Measurements from ENCODE around the gene ATF7.
A peak's percentile ranks its signal among the peaks of the same experiment; 100 is the strongest.

ATF7 gene

GRCh38 chr12:53593031-53593430, 33.2 kb downstream of the ATF7 start:
- H3K36me3 ChIP-seq: no peaks in the 10 kb centered on the region
- H3K4me1 ChIP-seq: peaks cover 18% of the 10 kb centered on the region
- H3K9me3 ChIP-seq: no peaks in the 10 kb centered on the region
- no peak for DNase-seq
- no peak overlapping the region for H3K4me3 ChIP-seq (ENCODE audit: low read depth, low read length)
- no peaks in the 10 kb centered on the region for H3K27me3 ChIP-seq
- TF ChIP-seq CTCF (IDR thresholded peaks at IDR 0.05; ENCODE audit: low read depth, low read length): no peak

DNA sequence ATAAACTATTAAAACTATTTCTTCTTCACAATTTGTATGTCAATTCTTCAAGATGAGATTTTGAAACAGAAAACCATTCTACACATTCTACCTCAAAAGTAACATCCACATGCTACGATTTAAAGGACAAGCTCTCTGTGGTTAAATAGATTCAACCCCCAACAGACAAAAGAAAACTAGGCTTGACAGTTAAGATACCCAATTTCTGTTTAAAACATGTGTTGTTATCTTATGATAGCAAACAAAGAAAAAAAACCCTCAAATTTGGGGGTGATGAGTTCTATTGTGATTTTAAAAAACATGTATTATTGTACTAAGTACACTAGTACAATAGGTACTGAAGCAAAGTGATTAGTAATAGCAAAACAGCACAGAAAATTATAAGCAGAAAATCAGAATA, 33.8 kb downstream of the ATF7 start:
- DNase-seq: no peak
- TF ChIP-seq CTCF (IDR thresholded peaks at IDR 0.05; ENCODE audit: low read depth, low read length): no peak
- no peak overlapping the region for H3K4me3 ChIP-seq (ENCODE audit: low read depth, low read length)
- H3K9me3 ChIP-seq: no peaks in the 10 kb centered on the region
- no peaks in the 10 kb centered on the region for H3K27me3 ChIP-seq
- H3K36me3 ChIP-seq: no peaks in the 10 kb centered on the region
- H3K4me1 ChIP-seq: peaks cover 18% of the 10 kb centered on the region

- peak; percentile 53 for DNase-seq
- peaks cover 18% of the 10 kb centered on the region for H3K4me1 ChIP-seq
- H3K4me3 ChIP-seq (ENCODE audit: low read depth, low read length): peak overlapping the region; percentile 47
- H3K27me3 ChIP-seq: no peaks in the 10 kb centered on the region
- TF ChIP-seq CTCF (IDR thresholded peaks at IDR 0.05; ENCODE audit: low read depth, low read length): no peak
- H3K9me3 ChIP-seq: no peaks in the 10 kb centered on the region
- H3K36me3 ChIP-seq: no peaks in the 10 kb centered on the region
Observed at GRCh38 chr12:53591301-53592206, 34.6 kb downstream of the ATF7 start.

DNA sequence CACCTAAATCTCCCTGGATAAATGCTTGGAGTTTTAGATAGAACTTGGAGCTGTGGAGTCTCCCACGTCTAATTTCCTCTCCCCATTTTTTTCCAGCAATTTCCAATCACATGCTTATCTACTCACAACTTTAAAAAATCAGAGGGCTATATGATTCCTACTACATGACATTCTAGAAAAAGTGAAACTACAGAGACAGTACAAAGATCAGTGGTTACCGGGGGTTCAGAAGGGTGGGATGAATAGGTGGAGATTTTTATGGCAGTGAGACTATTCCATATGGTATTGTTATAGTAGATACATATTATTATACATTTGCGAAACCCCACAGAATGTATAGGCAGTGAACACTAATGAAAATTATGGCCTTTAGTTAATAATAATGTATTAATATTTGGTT, 35.5 kb downstream of the ATF7 start:
- no peak for TF ChIP-seq CTCF (IDR thresholded peaks at IDR 0.05; ENCODE audit: low read depth, low read length)
- H3K36me3 ChIP-seq: no peaks in the 10 kb centered on the region
- H3K4me1 ChIP-seq: peaks cover 15% of the 10 kb centered on the region
- no peak for DNase-seq
- no peaks in the 10 kb centered on the region for H3K9me3 ChIP-seq
- no peak overlapping the region for H3K4me3 ChIP-seq (ENCODE audit: low read depth, low read length)
- H3K27me3 ChIP-seq: no peaks in the 10 kb centered on the region

- H3K4me3 ChIP-seq (ENCODE audit: low read depth, low read length): no peak overlapping the region
- TF ChIP-seq CTCF (IDR thresholded peaks at IDR 0.05; ENCODE audit: low read depth, low read length): no peak
- DNase-seq: no peak
- H3K27me3 ChIP-seq: no peaks in the 10 kb centered on the region
- H3K9me3 ChIP-seq: no peaks in the 10 kb centered on the region
- H3K4me1 ChIP-seq: peaks cover 11% of the 10 kb centered on the region
- no peaks in the 10 kb centered on the region for H3K36me3 ChIP-seq
Observed at GRCh38 chr12:53589915-53590314, 36.3 kb downstream of the ATF7 start.

GRCh38 chr12:53589423-53589822, 36.8 kb downstream of the ATF7 start:
- no peak for TF ChIP-seq CTCF (IDR thresholded peaks at IDR 0.05; ENCODE audit: low read depth, low read length)
- DNase-seq: no peak
- Histone ChIP-seq H3K4me3 (ENCODE audit: low read depth, low read length) (no peak overlapping the region), H3K36me3 (no peaks in the 10 kb centered on the region), H3K9me3 (no peaks in the 10 kb centered on the region), H3K27me3 (no peaks in the 10 kb centered on the region), H3K4me1 (peaks cover 11% of the 10 kb centered on the region)
